ENCODE results near the gene FBXL15. TPM values are rescaled to one million over a fixed set of nuclear protein-coding genes. Genes with fewer than 3 reads are reported as not detected.

FBXL15 gene
- total and polyA plus RNA-seq, 2 donors (not counting 3 experiments of a cell fraction or from before 2014, with no cell fraction given) = 9.9 to 15.3 TPM

- no peak overlapping the region for H2AFZ ChIP-seq (ENCODE audit: low read depth, low read length)
- no TSS peak for BruUV-seq (replicated peaks)
- DNase-seq (ENCODE audit: low read depth, low spot score) (no peak), FAIRE-seq (no peak)
- H3K9ac ChIP-seq (replicated peaks; ENCODE audit: extremely low read depth, insufficient read depth, low read length) = no peak overlapping the region
- no peak overlapping the region for H3K27ac ChIP-seq (ENCODE audit: insufficient read depth, low read depth, low read length)
- POLR2A ChIA-PET = interaction anchor here (0.6 kb wide), 1 partner anchor 11 kb away, joined by 3 read pairs; no protein-coding TSS in a partner anchor
- no peak for TF ChIP-seq POLR2A (IDR thresholded peaks at IDR 0.05; ENCODE audit: low read depth, low read length)
- no peak for TF ChIP-seq MAX (IDR thresholded peaks at IDR 0.05; ENCODE audit: insufficient read depth, insufficient read length)
- TF ChIP-seq JUN (IDR thresholded peaks at IDR 0.05; ENCODE audit: borderline replicate concordance, insufficient read depth, insufficient read length, low read depth) = no peak
- no peak for TF ChIP-seq MYC (IDR thresholded peaks at IDR 0.05; ENCODE audit: low read depth, low read length)
- TF ChIP-seq CTCF (IDR thresholded peaks at IDR 0.05; ENCODE audit: extremely low read depth in 1 of 2, insufficient read depth in 1 of 2, low read depth in 1 of 2, low read length in 2 of 2) = no peak
- TF ChIP-seq EZH2 (IDR thresholded peaks at IDR 0.05; ENCODE audit: borderline replicate concordance, low read depth, low read length, severe bottlenecking) = no peak
- no peak for TF ChIP-seq GATA2 (IDR thresholded peaks at IDR 0.05; ENCODE audit: insufficient read depth, insufficient read length, low read depth, low read length)
- no peak for TF ChIP-seq FOS (IDR thresholded peaks at IDR 0.05; ENCODE audit: borderline replicate concordance, insufficient read depth, low read length)
- no peak for TF ChIP-seq POLR2AphosphoS5 (IDR thresholded peaks at IDR 0.05; ENCODE audit: insufficient read depth, low read depth, low read length)
- H4K20me1 ChIP-seq (replicated peaks; ENCODE audit: control insufficient read depth, extremely low read depth, insufficient read depth, low read length) = no peaks in the 10 kb centered on the region
- H3K9me1 ChIP-seq (replicated peaks; ENCODE audit: control insufficient read depth, extremely low read depth, insufficient read depth, low read length) = no peaks in the 10 kb centered on the region
- H3K79me2 ChIP-seq (ENCODE audit: control insufficient read depth, insufficient read depth, low read length) = no peaks in the 10 kb centered on the region
- H3K4me1 ChIP-seq (ENCODE audit: control insufficient read depth, extremely low read depth, insufficient read depth, low read length) = no peaks in the 10 kb centered on the region
- peaks cover 26 to 27% of the 10 kb centered on the region in 2 experiments for H3K27me3 ChIP-seq (ENCODE audit: control insufficient read depth in 2 of 2, insufficient read depth in 2 of 2, low read length in 2 of 2)
- H3K4me2 ChIP-seq (ENCODE audit: insufficient read depth, low read length) = no peak overlapping the region
- dilution Hi-C loops (cut with MboI; ENCODE audit: extremely low pct_ligation_motif_present, low sequenced_read_pairs) (no loop called here), intact Hi-C loops (cut with micrococcal nuclease) (no loop called here)
- no peaks in the 10 kb centered on the region for H3K9me3 ChIP-seq (replicated peaks; ENCODE audit: control insufficient read depth, insufficient read depth, low read length)
- CTCF ChIA-PET = interaction anchor here (1.0 to 5.8 kb wide), 5 partner anchors 11 to 237 kb away, joined by 3 to 51 read pairs (median 37); partner anchors contain the start of genes FBXL15 and NFKB2
- no peak overlapping the region for H3K4me3 ChIP-seq (replicated peaks in 1 of 3; ENCODE audit: insufficient read depth in 1 of 3, low read depth in 1 of 3, low read length in 3 of 3)
- H3K36me3 ChIP-seq (ENCODE audit: control insufficient read depth in 2 of 2, extremely low read depth in 1 of 2, insufficient read depth in 2 of 2, low read length in 2 of 2) = peaks cover 0 to 15% of the 10 kb centered on the region in 2 experiments
These were observed 15.0 kb upstream of the FBXL15 start for GRCh38 chr10:102405632-102406031.
